Uterus (tissue), 2 donors: ENCODE data around the gene VIPR2.

ENCODE experiments used
- POLR2A ChIP-seq, 2 donors: fragments of 450-650 bp; IDR thresholded peaks; one replicate each; pipeline ENCODE4 v1.6.1; 2016; ENCODE audit warnings: antibody characterized with exemption in 2 of 2, mild to moderate bottlenecking in 1 of 2, moderate library complexity in 1 of 2
- TF ChIP-seq, protein P1 (sequence below), 4 experiments: fragments of 200-600 bp in 2 of 4; fragments of 450-650 bp in 2 of 4; sonication (generic) in 2 of 4; IDR thresholded peaks; one replicate each; pipeline ENCODE4 v1.5.1; 2016 to 2019; ENCODE audit warnings: antibody characterized with exemption in 4 of 4, mild to moderate bottlenecking in 2 of 4, moderate library complexity in 1 of 4

DNA sequence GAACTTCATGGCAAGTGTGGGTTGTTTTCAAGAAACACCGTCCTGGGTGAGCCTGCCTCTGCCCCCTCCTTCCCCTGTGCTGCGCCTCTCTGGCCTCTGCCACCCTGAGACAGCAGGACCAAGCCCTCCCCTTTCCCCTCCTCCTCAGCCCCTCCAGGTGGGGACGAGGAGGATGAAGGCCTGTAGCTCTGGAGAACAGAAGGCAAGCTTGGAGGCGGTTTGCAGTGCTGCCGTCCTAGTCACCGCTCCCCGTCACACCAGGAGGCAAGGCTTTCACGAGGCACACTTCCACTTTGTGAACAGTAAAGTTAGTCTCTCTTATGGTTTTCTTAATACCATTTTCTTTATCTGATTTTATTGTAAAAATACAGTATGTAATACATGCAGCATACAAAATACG, 8.8 kb upstream of the VIPR2 start:
- no peak for TF ChIP-seq POLR2A (IDR thresholded peaks at IDR 0.05)
- TF ChIP-seq, protein P1, sequence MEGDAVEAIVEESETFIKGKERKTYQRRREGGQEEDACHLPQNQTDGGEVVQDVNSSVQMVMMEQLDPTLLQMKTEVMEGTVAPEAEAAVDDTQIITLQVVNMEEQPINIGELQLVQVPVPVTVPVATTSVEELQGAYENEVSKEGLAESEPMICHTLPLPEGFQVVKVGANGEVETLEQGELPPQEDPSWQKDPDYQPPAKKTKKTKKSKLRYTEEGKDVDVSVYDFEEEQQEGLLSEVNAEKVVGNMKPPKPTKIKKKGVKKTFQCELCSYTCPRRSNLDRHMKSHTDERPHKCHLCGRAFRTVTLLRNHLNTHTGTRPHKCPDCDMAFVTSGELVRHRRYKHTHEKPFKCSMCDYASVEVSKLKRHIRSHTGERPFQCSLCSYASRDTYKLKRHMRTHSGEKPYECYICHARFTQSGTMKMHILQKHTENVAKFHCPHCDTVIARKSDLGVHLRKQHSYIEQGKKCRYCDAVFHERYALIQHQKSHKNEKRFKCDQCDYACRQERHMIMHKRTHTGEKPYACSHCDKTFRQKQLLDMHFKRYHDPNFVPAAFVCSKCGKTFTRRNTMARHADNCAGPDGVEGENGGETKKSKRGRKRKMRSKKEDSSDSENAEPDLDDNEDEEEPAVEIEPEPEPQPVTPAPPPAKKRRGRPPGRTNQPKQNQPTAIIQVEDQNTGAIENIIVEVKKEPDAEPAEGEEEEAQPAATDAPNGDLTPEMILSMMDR (IDR thresholded peaks at IDR 0.05), result no peak
